Loucy (cell line): Measurements from ENCODE around the gene SEPHS1.
"Not testable (repeated sequence)": the region's sequence is repeated elsewhere in the genome, so short reads cannot be mapped to it uniquely, and the experiment has no call there.

Source experiments
- H2AFZ ChIP-seq: fragments of 200-600 bp; sonication (generic); 2 replicates; pipeline ENCODE4 v1.6.0; 2016; ENCODE audit warnings: antibody characterized with exemption, mild to moderate bottlenecking, low read length, moderate library complexity
- H3F3A ChIP-seq: fragments of 200-600 bp; 2 replicates; pipeline ENCODE4 v1.6.0; 2016; ENCODE audit warnings: antibody characterized with exemption, low read depth, mild to moderate bottlenecking
- H3K27me3 ChIP-seq: fragments of 200-600 bp; sonication (generic); 2 replicates; pipeline ENCODE4 v1.6.1; 2014; ENCODE audit warnings: low read length, mild to moderate bottlenecking; ENCODE audit not compliant: insufficient read depth, poor library complexity, severe bottlenecking
- H3K36me3 ChIP-seq: fragments of 200-600 bp; sonication (generic); 2 replicates; pipeline ENCODE4 v1.6.1; 2016; ENCODE audit warnings: low read length; ENCODE audit not compliant: insufficient read depth
- H3K4me1 ChIP-seq: fragments of 200-600 bp; sonication (generic); 2 replicates; pipeline ENCODE4 v1.5.1; 2014; ENCODE audit warnings: low read length, mild to moderate bottlenecking; ENCODE audit not compliant: insufficient read depth, poor library complexity, severe bottlenecking
- H3K4me2 ChIP-seq: fragments of 200-600 bp; sonication (generic); 2 replicates; pipeline ENCODE4 v1.6.0; 2014; ENCODE audit warnings: antibody characterized with exemption, low read length, low read depth, mild to moderate bottlenecking; ENCODE audit not compliant: poor library complexity, severe bottlenecking
- H3K4me3 ChIP-seq: fragments of 200-600 bp; sonication (generic); 2 replicates; pipeline ENCODE4 v1.5.1; 2014; ENCODE audit warnings: low read length, mild to moderate bottlenecking, mixed read lengths; ENCODE audit not compliant: poor library complexity, severe bottlenecking
- H3K79me2 ChIP-seq: fragments of 200-600 bp; sonication (generic); 2 replicates; pipeline ENCODE4 v1.6.1; 2014; ENCODE audit warnings: low read length; ENCODE audit not compliant: insufficient read depth
- H3K9ac ChIP-seq: fragments of 200-600 bp; sonication (generic); 2 replicates; pipeline ENCODE4 v1.6.0; 2014; ENCODE audit warnings: mild to moderate bottlenecking, low read depth, low read length, moderate library complexity; ENCODE audit not compliant: poor library complexity, severe bottlenecking
- H3K9me2 ChIP-seq: fragments of 200-600 bp; sonication (generic); replicated peaks from 2 replicates; pipeline ENCODE4 v1.6.1; 2016; ENCODE audit warnings: low read depth, low read length, mixed read lengths
- H3K9me3 ChIP-seq: fragments of 200-600 bp; sonication (generic); 2 replicates; pipeline ENCODE4 v1.6.1; 2014; ENCODE audit warnings: mild to moderate bottlenecking, antibody characterized with exemption, low read length, low read depth; ENCODE audit not compliant: insufficient read depth
- H4K20me1 ChIP-seq: fragments of 200-600 bp; sonication (generic); 2 replicates; pipeline ENCODE4 v1.6.0; 2014; ENCODE audit warnings: antibody characterized with exemption, low read length, mild to moderate bottlenecking; ENCODE audit not compliant: insufficient read depth, poor library complexity, severe bottlenecking
- CTCF ChIP-seq: fragments of 200-600 bp; sonication (generic); conservative IDR thresholded peaks from 2 replicates; pipeline ENCODE4 v1.5.1; 2014; ENCODE audit warnings: mild to moderate bottlenecking, antibody characterized with exemption, low read length
- EZH2phosphoT487 ChIP-seq: fragments of 200-600 bp; IDR thresholded peaks from 2 replicates; pipeline ENCODE4 v1.6.1; 2018; ENCODE audit warnings: antibody characterized with exemption, mild to moderate bottlenecking, moderate library complexity, borderline replicate concordance

Gene SEPHS1

GRCh38 chr10:13276749-13277365 lies 71.2 kb downstream of the SEPHS1 start:
- no peak overlapping the region for H3K9ac ChIP-seq
- H3K27me3 ChIP-seq: no peaks in the 10 kb centered on the region
- H3K9me2 ChIP-seq: no peaks in the 10 kb centered on the region
- TF ChIP-seq EZH2phosphoT487 (no peak), CTCF (no peak)
- no peak overlapping the region for H2AFZ ChIP-seq
- H3K9me3 ChIP-seq: no peaks in the 10 kb centered on the region
- no peaks in the 10 kb centered on the region for H3K4me1 ChIP-seq
- H4K20me1 ChIP-seq: no peaks in the 10 kb centered on the region
- H3K4me2 ChIP-seq: no peak overlapping the region
- H3K4me3 ChIP-seq: no peak overlapping the region
- H3F3A ChIP-seq: no peaks in the 10 kb centered on the region
- H3K79me2 ChIP-seq: no peaks in the 10 kb centered on the region
- H3K36me3 ChIP-seq: no peaks in the 10 kb centered on the region

- H3K9me2 ChIP-seq, H3K9ac ChIP-seq, H3K4me1 ChIP-seq, H4K20me1 ChIP-seq, H3K4me3 ChIP-seq, H3K4me2 ChIP-seq, H3K27me3 ChIP-seq, H3F3A ChIP-seq, H3K9me3 ChIP-seq, H3K79me2 ChIP-seq, H3K36me3 ChIP-seq, H2AFZ ChIP-seq: not testable (repeated sequence)
Measured at GRCh38 chr10:13276146-13276545, 71.9 kb downstream of the SEPHS1 start.

DNA sequence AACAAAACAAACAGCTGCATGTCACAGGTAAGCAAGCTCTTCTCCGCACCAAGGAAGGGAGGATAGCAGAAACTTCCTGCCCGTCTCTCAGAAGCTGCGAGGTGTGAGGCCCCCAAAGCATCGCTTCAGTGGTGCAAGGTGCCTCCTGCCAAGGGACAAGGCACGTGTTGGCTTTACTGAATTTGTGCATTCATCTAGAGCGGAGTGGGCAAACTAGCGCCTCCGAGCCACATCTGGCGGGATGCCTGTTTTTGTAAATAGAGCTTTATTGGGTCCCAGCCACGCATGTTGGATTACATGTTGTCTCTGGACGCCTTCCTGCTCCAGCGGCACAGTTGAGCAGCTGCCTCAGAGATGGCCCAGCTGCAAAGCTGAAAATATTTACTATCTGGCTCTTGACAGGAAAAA lies 75.9 kb downstream of the SEPHS1 start:
- no peaks in the 10 kb centered on the region for H4K20me1 ChIP-seq

More for the DNA sequence above, 75.9 kb downstream of the SEPHS1 start:
- H3K27me3 ChIP-seq: no peaks in the 10 kb centered on the region
- no peak overlapping the region for H3K4me3 ChIP-seq
- no peak for TF ChIP-seq CTCF
- TF ChIP-seq EZH2phosphoT487: no peak
- H3K4me2 ChIP-seq: no peak overlapping the region
- no peaks in the 10 kb centered on the region for H3K79me2 ChIP-seq
- H3K4me1 ChIP-seq: peaks cover 5% of the 10 kb centered on the region
- no peak overlapping the region for H3K9ac ChIP-seq
- peak overlapping the region; percentile 78 for H2AFZ ChIP-seq
- no peaks in the 10 kb centered on the region for H3K9me3 ChIP-seq
- H3K9me2 ChIP-seq: no peaks in the 10 kb centered on the region
- H3K36me3 ChIP-seq: no peaks in the 10 kb centered on the region
- H3F3A ChIP-seq: no peaks in the 10 kb centered on the region
